GM19452 (cell line): ENCODE data around the gene ALKBH1.

Experiments
- ATAC-seq: cut with Tn5 transposase; IDR thresholded peaks from one replicate; pipeline ENCODE4 v1.9.1; 2021; ENCODE audit not compliant: unreplicated experiment

The ALKBH1 gene

GRCh38 chr14:77625360-77625759 is 82.5 kb downstream of the ALKBH1 start:
- no peak for ATAC-seq

- ATAC-seq = no peak
These were observed 84.6 kb downstream of the ALKBH1 start for GRCh38 chr14:77623201-77623600.
